Measurements from ENCODE around the gene NAP1L1. TPM values are rescaled to one million over a fixed set of nuclear protein-coding genes. Genes with fewer than 3 reads are reported as not detected.
A peak's percentile ranks its signal among the peaks of the same experiment; 100 is the strongest.

The NAP1L1 gene
- total and polyA plus RNA-seq, 2 experiments from 2014 or later = 658 to 996 TPM

GRCh38 chr12:76006028-76006925 lies 78.2 kb downstream of the NAP1L1 start:
- peaks cover 3% of the 10 kb centered on the region for H3K27me3 Mint-ChIP-seq (ENCODE audit: insufficient read depth, low read depth, poor library complexity)

More at GRCh38 chr12:76006028-76006925, 78.2 kb downstream of the NAP1L1 start:
- H3K9me3 Mint-ChIP-seq = peaks cover 11% of the 10 kb centered on the region
- peaks cover 27% of the 10 kb centered on the region for H3K4me1 ChIP-seq (ENCODE audit: insufficient read depth)
- H3K27ac Mint-ChIP-seq = no peak overlapping the region
- H3K79me2 ChIP-seq (replicated peaks; ENCODE audit: insufficient read depth) = no peaks in the 10 kb centered on the region
- no peaks in the 10 kb centered on the region for H3K27me3 ChIP-seq (ENCODE audit: insufficient read depth)
- H3K4me1 Mint-ChIP-seq = peaks cover 28% of the 10 kb centered on the region
- no peak overlapping the region for H3K4me3 Mint-ChIP-seq
- H3K36me3 ChIP-seq (ENCODE audit: insufficient read depth) = no peaks in the 10 kb centered on the region
- no peak overlapping the region for H3K4me3 ChIP-seq
- no peak overlapping the region for H3K27ac ChIP-seq (ENCODE audit: low read depth)
- no peaks in the 10 kb centered on the region for H3F3A ChIP-seq (replicated peaks; ENCODE audit: low read depth)
- no peak for TF ChIP-seq CREB1 (CRISPR knock-in tag; IDR thresholded peaks at IDR 0.05; ENCODE audit: low read depth)
- TF ChIP-seq CTCF (conservative IDR thresholded peaks at IDR 0.05; ENCODE audit: low read depth in 2 of 2) = no peak
- TF ChIP-seq POLR2AphosphoS5 (IDR thresholded peaks at IDR 0.05; ENCODE audit: low read depth) = no peak
- no peak for TF ChIP-seq STAT1 (IDR thresholded peaks at IDR 0.05; ENCODE audit: unreplicated experiment)
- no peak for TF ChIP-seq ETS1 (IDR thresholded peaks at IDR 0.05)
- no peak for TF ChIP-seq REST (IDR thresholded peaks at IDR 0.05; ENCODE audit: unreplicated experiment)
- no peak for TF ChIP-seq ZNF462 (CRISPR knock-in tag; IDR thresholded peaks at IDR 0.05)
- no peak for TF ChIP-seq EZH2 (IDR thresholded peaks at IDR 0.05; ENCODE audit: low read depth, unreplicated experiment)
- TF ChIP-seq ZNF114 (CRISPR knock-in tag; IDR thresholded peaks at IDR 0.05) = no peak
- TF ChIP-seq ZNF331 (CRISPR knock-in tag; IDR thresholded peaks at IDR 0.05; ENCODE audit: low read depth) = no peak
- TF ChIP-seq EZH2phosphoT487 (IDR thresholded peaks at IDR 0.05; ENCODE audit: unreplicated experiment) = no peak
- no peak for TF ChIP-seq JUNB (IDR thresholded peaks at IDR 0.05; ENCODE audit: unreplicated experiment)
- TF ChIP-seq NANOG (IDR thresholded peaks at IDR 0.05; ENCODE audit: borderline replicate concordance) = no peak
- DNase-seq (ENCODE audit: low spot score) (no peak), ATAC-seq (peak; percentile 70)
- peaks cover 10% of the 10 kb centered on the region for H3K36me3 Mint-ChIP-seq (ENCODE audit: low read depth)
- H2AFZ ChIP-seq = peak overlapping the region; percentile 17; the same call in 1 of the 2 replicates
- peaks cover 1% of the 10 kb centered on the region; the same call in 1 of the 2 replicates for H3K9me2 ChIP-seq (ENCODE audit: insufficient read depth)
- H3K4me2 ChIP-seq = no peak overlapping the region
- no peaks in the 10 kb centered on the region for H4K20me1 ChIP-seq (replicated peaks; ENCODE audit: insufficient read depth)
